Thoracic aorta (tissue), 2 donors: ENCODE measurements around the gene ABHD5. TPM values are rescaled to one million over a fixed set of nuclear protein-coding genes. Genes with fewer than 3 reads are reported as not detected.

Source experiments
- ATAC-seq: fragments of 150-250 bp; one replicate; pipeline ENCODE4 v1.8.0; 2017; ENCODE audit warnings: low read depth; ENCODE audit not compliant: insufficient number of reproducible peaks, low FRiP score
- DNase-seq: peaks from one replicate; pipeline ENCODE4 v3.0.0-alpha.2; 2020; ENCODE audit warnings: low spot score
- H3K27ac ChIP-seq, 2 donors: fragments of 200-600 bp; sonication (generic); 1 replicate in 1 of 2; 2 replicates in 1 of 2; pipeline ENCODE4 v1.5.1; 2016; ENCODE audit warnings: mild to moderate bottlenecking in 2 of 2, moderate library complexity in 2 of 2
- H3K27me3 ChIP-seq: fragments of 200-600 bp; sonication (generic); replicated peaks from 2 replicates; pipeline ENCODE4 v1.6.0; 2016; ENCODE audit warnings: mild to moderate bottlenecking; ENCODE audit not compliant: insufficient read depth
- H3K36me3 ChIP-seq: fragments of 200-600 bp; sonication (generic); one replicate; pipeline ENCODE4 v1.5.1; 2016
- H3K4me1 ChIP-seq, 2 donors: fragments of 200-600 bp; sonication (generic); 1 replicate in 1 of 2; 2 replicates in 1 of 2; pipeline versions ENCODE4 v1.5.1 to v1.6.0; 2016; ENCODE audit warnings: low read depth in 2 of 2, mild to moderate bottlenecking in 1 of 2; ENCODE audit not compliant: control insufficient read depth in 1 of 2
- H3K4me3 ChIP-seq: fragments of 200-600 bp; sonication (generic); 2 replicates; pipeline ENCODE4 v1.5.1; 2016; ENCODE audit warnings: mild to moderate bottlenecking
- H3K9me3 ChIP-seq: fragments of 200-600 bp; sonication (generic); 2 replicates; pipeline ENCODE4 v1.5.1; 2016
- CTCF ChIP-seq: fragments of 200-600 bp; sonication (generic); IDR thresholded peaks from one replicate; pipeline ENCODE4 v1.5.1; 2019; ENCODE audit warnings: antibody characterized with exemption
- total RNA-seq, 2 donors: library from RNA; depleted of rRNA; stranded (reverse); fragments of >200 nt; gene quantifications; one replicate each; pipeline versions ENCODE4 v1.1.0 to v1.2.3, GENCODE V29; 2016

ABHD5 gene
- total RNA-seq, 2 donors from 2014 or later, result 33.3 to 37.1 TPM

- Histone ChIP-seq H3K27ac (no peak overlapping the region), H3K4me3 (no peak overlapping the region), H3K27me3 (no peaks in the 10 kb centered on the region), H3K36me3 (no peaks in the 10 kb centered on the region), H3K9me3 (no peaks in the 10 kb centered on the region), H3K4me1 (peaks cover 0 to 3% of the 10 kb centered on the region in 2 donors)
- no peak for TF ChIP-seq CTCF
- no peak for ATAC-seq
- no peak for DNase-seq
These were observed 57.9 kb downstream of the ABHD5 start for GRCh38 chr3:43748645-43749044.

- peaks cover 0 to 9% of the 10 kb centered on the region in 2 donors for H3K4me1 ChIP-seq
- H3K27me3 ChIP-seq, result no peaks in the 10 kb centered on the region
- DNase-seq, result no peak
- H3K9me3 ChIP-seq, result no peaks in the 10 kb centered on the region
- TF ChIP-seq CTCF, result no peak
- ATAC-seq, result no peak
- H3K27ac ChIP-seq, result no peak overlapping the region
- H3K4me3 ChIP-seq, result no peak overlapping the region
- H3K36me3 ChIP-seq, result no peaks in the 10 kb centered on the region
These were observed 62.2 kb downstream of the ABHD5 start for GRCh38 chr3:43752905-43753304.

GRCh38 chr3:43753741-43754715 lies 63.3 kb downstream of the ABHD5 start:
- no peak overlapping the region for H3K4me3 ChIP-seq
- DNase-seq, result no peak
- no peak overlapping the region for H3K27ac ChIP-seq
- peaks cover 1 to 16% of the 10 kb centered on the region in 2 donors for H3K4me1 ChIP-seq
- no peaks in the 10 kb centered on the region for H3K36me3 ChIP-seq
- H3K27me3 ChIP-seq, result no peaks in the 10 kb centered on the region
- no peaks in the 10 kb centered on the region for H3K9me3 ChIP-seq
- TF ChIP-seq CTCF, result no peak
- ATAC-seq, result no peak

GRCh38 chr3:43755516-43756200 lies 64.9 kb downstream of the ABHD5 start:
- ATAC-seq, result no peak
- no peak overlapping the region for H3K27ac ChIP-seq
- DNase-seq, result no peak
- H3K9me3 ChIP-seq, result no peaks in the 10 kb centered on the region
- H3K36me3 ChIP-seq, result no peaks in the 10 kb centered on the region
- no peak overlapping the region for H3K4me3 ChIP-seq
- no peaks in the 10 kb centered on the region for H3K27me3 ChIP-seq
- H3K4me1 ChIP-seq, result peaks cover 11 to 26% of the 10 kb centered on the region in 2 donors
- TF ChIP-seq CTCF, result no peak

- Histone ChIP-seq H3K4me1 (peaks cover 11 to 26% of the 10 kb centered on the region in 2 donors), H3K27me3 (no peaks in the 10 kb centered on the region), H3K36me3 (no peaks in the 10 kb centered on the region), H3K9me3 (no peaks in the 10 kb centered on the region), H3K4me3 (no peak overlapping the region), H3K27ac (no peak overlapping the region)
- DNase-seq (no peak), ATAC-seq (no peak)
- no peak for TF ChIP-seq CTCF
These were observed 67.1 kb downstream of the ABHD5 start for GRCh38 chr3:43757666-43758321.
